Umbilical cord (tissue), 2 donors: Measurements from ENCODE around the gene RANBP3. TPM values are rescaled to one million over a fixed set of nuclear protein-coding genes. Genes with fewer than 3 reads are reported as not detected.
"Not testable (repeated sequence)": the region's sequence is repeated elsewhere in the genome, so short reads cannot be mapped to it uniquely, and the experiment has no call there.

Experiments
- DNase-seq: peaks from one replicate; pipeline ENCODE4 v3.0.0-alpha.2; 2015; ENCODE audit warnings: low spot score
- total RNA-seq: library from RNA; depleted of rRNA; stranded (reverse); fragments of >200 nt; gene quantifications from one replicate; pipeline ENCODE4 v1.2.3, GENCODE V29; 2014; ENCODE audit warnings: low replicate concordance; ENCODE audit not compliant: insufficient read depth

RANBP3 gene
- total RNA-seq, 1 donor from 2014 or later, result 38.8 TPM

DNA sequence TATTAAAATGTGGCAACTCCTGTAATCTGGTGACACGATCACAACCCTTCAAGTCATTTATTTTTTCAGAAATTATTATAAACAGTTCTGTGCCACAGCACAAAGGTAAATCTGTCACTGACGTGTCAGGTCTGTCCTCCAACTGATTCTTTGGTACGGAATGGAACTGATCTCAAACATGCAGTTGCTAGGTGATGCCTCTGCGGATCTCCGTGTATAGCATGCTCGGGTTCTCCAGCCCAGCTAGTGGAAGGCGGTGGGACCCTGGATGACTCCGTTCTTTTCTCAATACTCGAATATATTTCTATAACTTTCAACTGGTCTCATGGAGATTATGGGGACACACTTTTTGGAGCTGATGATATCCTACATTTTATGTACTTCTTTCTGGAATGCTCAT lies 11.0 kb downstream of the RANBP3 start:
- no peak for DNase-seq

DNA sequence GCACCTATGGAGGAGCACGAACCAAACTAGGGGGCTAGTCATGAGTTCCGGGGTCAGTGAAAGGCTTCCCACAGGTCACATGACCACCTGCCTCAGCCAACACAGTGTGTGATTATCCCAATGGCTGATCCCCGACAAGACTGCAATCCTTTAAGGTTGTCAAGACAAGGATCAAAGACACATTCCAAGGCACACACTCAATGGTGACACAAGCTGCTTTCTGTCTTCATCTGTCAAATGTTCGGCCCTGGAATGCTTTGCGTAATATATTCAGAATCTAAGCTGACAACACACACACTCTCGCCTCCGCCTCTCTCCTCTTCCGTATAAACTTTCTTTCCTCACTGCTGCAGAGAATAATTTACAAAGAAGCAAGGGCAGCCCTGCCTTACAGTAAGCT lies 11.7 kb downstream of the RANBP3 start:
- peak; percentile 96 for DNase-seq

DNA sequence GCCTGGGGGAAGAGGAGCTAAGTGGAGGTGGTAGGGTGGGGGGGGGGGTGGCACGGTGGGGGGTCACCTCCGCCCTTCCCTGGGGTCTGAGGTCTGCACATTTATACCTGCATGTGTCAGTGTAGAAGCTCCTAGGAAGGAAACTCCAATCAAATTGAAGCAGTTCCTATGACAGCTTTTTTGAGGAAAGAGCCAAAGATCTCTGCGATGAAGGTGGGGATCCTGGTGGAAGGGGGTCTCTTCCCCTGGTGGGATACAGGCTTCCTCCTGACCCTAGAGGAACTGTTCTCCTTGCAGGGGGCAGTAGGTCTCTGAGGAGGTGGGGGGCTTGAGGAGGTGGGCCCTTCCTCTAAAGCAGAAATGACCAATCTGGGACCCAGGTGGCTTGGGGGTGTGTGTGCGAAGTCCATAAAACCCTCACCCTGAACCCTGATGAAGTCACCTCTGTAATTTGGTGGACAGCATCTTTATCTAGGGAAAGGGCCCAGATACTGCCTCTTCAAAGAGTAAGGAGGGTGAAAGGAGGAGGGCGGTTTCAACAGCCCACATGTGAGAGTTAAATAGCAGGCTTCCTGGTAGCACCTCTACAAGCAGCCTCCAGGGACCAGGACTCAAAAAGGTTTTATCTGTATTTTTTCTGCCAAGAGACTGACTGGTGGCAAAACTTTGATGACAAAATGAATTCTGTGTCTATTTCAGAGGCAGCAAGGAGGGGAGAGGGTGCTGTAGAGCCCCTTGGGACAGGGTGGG lies 12.9 kb downstream of the RANBP3 start:
- no peak for DNase-seq

DNA sequence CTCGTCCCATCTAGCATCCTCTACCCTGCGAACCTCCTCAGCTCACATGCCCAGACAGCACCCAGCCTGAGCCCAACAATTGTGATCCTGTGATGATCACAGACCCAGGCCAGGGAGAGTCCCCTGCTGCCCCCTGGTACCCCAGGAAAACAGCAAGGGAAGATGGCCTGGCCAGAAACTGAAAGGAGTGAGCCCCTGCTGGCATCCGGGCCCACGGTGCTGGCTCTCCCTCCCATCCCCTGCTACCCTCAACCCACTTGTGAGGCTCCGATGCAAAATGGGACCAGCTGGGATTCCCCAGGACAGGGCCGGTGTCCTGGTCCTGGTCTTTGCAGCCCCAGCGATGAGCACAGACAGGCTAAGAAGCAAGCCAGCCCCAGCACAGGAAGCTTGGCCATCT lies 14.1 kb downstream of the RANBP3 start:
- no peak for DNase-seq

DNA sequence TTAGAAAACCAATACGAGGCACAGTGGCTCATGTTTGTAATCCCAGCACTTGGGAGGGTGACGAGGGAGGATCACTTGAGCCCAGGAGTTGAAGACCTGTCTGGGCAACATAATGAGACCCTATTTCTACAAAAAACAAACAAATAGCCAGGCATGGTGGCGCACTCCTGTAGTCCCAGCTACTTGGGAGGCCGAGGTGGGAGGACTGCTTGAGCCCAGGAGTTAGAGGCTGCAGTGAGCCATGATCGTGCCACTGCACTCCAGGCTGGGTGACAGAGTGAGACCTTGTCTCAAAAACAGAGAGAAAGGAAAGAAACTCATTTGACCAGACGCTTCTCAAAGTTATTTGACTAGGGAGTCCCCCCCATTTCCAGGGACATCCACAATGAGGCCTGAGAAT lies 14.7 kb downstream of the RANBP3 start:
- not testable (repeated sequence) for DNase-seq

DNA sequence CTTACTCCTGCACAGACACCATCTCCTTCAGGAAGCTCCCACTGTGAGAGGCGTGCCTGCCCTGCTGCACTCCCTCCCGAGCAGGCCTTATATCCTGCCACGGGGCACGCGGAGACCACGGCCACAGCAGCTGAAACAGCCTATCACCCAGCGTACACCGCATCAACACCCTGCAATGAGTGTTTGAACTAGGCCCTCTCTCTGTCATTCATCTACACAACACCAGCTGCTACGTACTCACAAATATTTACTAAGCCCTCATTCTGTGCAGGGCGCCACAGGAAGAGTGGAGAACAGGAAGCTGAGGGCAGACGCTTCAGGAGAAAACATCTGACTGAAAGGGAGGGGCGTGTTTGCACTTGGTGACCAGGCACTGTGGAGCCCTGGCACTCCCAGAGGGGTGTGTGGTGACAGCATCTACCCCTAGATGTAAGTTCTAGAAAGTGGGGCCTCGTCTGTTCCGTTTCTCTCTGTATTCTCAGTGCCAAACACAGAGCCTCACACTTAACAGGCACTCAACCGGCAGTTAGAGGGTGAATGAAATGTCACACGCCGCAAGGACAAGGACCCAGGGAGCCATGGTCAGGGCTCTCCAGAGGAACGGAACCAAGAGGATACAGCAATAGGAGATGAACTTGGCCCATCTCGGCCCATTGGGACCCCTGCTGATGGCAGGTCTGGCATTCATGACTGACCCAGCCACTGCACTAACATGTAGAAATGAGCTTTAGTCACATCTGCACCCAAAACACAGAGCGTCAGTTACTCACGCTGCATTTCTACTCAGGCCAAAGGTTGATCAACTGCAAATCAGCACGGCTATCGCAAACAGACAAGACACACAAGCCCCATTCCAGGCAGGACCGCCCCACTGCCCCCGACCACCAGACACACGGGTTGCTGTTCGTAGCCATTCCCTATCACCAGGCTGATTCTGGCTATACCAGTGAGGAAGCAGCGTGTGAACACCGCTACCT lies 15.7 kb downstream of the RANBP3 start:
- DNase-seq, result peak; percentile 66

DNA sequence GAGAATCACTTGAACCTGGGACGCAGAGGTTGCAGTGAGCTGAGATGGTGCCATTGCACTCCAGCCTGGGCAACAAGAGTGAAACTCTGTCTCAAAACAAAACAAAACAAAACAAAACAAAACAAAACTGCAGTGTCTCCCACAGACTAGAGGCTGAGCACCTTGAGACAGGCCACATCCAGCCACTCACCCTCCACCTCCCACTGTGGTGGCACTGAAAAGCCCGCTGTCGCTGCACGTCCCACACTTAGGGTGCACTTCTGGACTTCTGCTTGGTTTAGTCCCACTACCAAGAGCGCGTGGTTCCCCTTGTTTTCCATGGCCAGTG lies 16.3 kb downstream of the RANBP3 start:
- DNase-seq, result not testable (repeated sequence)

DNA sequence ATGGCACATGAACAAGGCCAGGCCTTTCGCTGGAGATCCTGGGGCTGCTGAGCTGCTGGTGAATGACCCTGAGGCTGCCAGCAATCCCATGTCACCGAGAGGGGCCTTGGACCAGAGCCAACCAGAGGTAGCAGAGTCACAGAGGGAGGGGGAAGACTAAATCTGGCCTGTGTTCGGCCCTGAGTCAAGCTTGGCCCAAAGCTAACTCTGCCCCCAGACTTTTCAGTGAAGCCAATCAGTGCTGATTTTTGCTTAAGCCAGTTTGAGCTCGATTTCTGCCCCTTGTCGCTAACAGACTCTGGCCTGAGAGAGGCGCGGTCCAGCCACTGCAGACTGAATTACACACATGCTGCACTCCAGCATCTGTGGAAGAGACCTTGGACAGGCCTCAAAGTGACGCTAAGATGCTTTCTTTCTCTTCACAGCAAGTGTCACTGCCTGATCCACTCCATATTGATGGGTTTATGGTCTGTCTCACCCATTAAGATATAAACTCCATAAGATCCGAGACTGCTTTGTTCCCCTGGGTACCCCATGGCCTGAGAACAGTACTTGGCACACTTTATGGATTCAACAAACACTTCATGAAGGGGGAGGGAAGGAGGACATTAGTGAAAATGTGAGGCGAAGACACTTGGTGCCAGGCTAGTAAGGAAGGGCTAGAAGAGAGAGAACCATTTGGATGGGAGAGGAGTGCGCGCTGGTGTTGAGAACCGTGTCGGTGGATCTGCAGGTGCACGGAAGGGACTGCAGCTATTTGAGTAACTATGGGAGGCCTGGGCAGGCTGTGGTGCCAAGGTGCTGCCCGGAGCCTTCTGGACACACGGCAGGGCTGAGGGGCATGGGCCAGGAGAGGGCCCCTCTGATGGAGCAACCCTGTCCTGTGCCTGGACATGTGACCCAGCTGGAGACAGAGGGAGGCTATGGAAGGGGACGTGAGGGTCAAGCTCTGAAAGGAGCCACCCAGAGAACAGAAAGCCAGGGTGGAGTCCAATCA lies 17.6 kb downstream of the RANBP3 start:
- DNase-seq, result no peak

DNA sequence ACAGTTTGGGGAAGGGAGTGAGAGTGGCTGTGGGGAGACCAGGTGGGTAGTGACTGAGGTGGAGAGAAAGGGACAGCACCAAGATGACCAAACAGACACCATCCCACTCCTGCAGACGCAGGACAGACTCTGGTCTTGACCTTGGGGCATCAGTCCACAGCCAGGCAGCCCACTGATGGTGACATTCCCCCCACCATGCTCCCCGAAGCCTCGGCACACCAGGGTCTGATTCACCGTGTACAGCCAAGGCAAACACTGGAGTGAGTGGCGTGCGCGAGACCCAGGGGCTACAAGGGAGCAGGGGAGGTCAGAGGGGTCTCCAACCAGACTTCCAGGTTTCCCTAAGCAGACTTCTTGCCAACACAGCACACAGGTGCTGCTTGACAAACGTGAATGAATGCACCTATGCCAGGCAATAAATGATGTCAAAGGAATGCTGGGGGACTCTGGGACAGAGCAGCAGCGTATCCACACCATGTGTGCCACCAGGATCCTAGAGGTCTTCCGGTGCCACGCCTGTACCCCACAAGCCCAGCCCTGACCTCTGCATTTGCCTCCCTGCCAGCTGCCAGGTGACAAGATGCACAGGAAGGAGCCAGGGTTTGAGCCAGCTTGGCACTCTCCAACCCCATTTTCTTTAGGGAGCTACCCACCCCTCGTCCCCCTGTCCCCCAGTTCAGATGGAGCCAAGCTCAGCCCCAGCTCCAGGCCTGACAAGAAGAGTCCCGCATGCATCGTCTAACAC lies 18.5 kb downstream of the RANBP3 start:
- no peak for DNase-seq

DNA sequence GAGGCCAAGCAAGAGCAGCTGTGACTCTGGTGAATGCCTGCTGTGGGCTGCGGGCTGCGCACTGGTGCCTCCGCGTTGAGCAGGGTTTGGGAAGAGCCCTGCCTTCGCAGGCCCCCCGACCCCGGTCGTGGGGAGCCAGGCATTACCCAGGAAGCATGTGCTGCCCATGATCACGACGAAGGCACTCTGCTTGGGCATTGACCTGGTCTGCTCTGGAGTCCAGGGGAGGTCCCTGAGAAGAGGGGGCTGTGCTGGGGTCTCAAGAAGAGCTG lies 19.2 kb downstream of the RANBP3 start:
- DNase-seq, result no peak

DNA sequence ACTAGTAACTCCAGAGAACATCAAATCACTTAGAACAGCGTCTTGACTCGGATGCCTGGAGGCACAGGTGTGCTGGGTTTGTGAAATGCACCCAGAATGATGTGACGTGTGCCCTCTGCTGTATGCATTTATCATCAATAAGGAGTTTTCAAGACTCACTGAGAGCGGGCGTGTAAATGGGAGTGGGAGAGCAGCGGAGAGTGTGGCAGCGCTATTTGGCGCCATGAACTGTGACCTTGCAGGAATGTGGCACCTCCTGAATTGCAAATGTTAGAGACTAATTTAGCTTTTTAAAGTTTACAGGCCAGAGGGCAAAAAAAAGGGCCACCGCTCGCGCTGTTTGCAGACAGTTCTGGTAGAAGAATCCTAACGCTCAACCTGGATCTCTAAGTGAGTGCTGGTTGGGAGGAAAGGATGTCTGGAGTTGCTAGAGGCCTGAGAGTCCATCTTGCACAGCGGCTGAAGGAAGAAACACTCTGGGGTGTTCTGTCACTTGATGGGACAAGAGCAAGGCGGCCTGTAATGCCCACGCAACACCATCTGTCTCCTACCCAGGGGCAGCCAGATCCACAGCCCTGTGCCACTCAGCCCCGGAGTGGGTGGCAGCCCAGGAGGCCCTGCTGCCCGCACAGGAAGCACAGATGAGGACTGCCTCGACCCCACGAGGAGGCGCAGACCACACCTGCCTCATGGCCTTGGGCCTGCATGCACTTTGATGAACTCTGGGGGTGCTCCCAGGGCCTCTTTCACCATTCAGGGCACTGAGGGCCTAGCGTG lies 19.7 kb downstream of the RANBP3 start:
- DNase-seq, result no peak

DNA sequence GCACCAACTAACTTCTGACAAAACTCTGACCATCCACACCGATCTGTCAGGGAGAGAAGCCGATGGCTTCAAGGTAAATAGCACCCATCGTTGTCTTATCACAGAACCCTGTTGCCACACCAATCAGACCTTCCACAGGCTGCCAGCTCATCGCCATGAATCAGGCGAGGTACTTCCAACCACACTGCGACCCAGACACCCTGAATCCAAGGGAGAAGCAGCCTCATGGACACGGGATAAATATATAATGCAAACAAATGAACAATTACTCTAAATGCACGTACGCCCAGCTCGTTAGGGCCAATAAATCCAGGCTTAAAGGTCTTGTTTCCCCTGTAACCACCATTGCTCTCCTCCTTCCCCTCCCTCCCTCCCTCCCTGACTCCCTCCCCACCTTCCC lies 20.8 kb downstream of the RANBP3 start:
- DNase-seq, result no peak

DNA sequence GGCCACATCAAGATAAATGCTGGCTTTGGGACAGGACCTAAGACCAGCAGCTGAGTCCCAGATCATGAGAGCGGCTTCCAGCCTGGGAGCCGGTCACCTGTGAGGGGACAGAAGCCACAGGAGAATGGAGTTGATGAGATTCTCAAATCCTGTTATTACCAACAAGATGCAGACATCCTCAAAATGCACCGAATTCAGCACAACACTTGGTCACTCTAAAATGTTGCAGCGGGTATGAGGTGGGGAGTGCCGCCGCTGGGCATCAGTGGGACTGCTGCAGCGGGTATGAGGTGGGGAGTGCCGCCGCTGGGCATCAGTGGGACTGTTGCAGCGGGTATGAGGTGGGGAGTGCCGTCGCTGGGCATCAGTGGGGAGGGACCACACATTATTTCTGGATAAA lies 21.2 kb downstream of the RANBP3 start:
- no peak for DNase-seq

DNA sequence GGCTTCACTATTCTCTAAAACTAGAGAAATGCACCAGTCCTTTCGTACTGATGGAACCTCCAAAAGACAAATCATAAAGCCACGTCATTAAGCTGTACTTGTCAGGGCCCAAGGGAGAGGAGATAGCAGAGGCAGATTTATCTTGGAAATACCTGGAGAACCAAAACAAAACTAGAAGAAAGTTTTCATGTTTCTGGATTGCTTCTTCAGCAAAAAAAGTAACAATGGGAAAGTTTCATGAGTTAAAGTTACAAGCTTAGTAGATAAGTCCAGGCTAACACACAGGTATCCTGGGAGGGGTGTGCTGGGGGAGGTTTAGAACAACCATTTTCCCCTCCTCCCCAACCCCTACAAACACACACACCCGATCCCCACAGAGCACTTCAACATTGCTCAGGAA lies 21.6 kb downstream of the RANBP3 start:
- DNase-seq, result no peak

DNA sequence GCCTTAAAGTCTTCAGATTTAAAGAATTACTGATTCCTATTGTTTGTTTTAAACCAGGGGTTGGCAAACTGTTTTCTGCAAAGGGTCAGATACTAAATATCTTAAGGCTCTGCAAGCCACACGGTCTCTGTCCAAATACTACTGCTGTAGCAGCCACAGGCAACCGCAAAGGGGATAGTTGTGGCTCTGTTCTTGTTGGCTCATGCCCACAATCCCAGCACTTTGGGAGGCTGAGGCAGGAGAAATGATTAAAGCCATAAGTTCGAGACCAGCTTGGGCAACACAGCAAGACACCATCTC lies 22.4 kb downstream of the RANBP3 start:
- no peak for DNase-seq

DNA sequence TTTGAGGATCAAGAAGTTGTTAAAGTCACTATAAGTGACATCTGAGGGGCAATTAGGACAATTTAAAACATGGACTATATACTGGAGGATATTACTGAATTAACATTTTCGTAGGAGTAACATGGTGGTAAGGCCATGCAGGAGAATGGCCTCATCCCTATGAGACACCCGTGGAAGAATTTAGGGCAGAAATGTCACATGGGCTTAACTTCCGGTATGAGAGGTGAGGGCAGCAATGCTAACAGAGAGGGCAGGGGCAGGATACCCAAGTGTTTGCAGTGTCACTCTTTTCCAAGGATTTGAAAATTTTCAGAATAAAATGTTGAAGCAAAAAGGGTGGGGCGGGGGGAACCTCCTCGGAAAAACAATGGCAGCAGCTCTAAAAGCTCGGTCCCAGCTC lies 23.6 kb downstream of the RANBP3 start:
- DNase-seq, result no peak

DNA sequence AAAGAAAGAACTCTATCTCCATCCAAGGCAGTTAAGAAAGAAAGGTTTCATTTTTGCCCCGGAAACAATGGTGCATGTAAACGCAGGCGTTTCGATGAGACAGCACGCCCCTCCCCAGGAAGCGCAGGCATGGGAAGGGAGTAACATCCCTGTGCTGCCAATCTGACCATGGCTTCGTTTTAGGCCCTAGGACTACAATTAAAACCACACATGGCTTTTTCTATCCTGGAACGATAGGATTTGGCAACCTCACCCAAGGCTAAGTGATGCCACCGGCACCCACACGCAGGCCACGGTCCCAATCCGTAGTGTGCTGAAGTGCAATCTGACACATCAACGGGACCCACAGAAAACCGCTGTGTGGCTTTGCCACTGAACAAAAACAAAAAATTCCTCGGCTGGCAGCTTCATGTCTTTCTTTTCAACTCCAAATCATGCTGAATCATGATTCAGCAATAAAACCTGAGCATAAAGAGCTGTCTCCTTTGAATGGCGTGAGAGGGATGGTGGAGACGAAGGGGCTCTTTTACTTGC lies 24.2 kb downstream of the RANBP3 start:
- DNase-seq, result no peak

DNA sequence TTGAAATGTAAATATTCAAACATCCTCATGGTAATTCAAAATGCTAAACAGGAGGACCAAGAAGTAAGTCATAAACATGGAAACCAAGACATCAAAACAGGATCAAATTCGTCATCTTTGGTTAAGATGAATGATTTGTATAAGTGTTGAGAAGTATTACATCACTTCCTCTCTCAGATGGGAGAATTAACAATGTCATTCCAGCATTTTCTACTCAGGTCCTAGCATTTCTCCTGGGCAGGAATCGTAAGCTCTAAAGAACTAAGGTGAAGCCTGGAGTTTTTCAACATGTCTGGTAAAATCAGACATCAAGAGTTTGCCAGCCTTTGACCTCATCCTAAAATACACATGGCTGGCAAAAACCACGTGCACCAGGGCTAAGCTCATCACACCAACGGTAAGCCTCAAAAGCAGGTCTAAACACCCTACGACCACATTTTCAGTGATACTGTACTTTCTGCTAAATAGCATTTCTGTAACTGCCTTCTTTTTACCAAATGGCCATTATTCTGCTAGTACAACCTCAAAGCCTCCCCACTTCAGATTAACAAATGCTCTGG lies 24.8 kb downstream of the RANBP3 start:
- no peak for DNase-seq

DNA sequence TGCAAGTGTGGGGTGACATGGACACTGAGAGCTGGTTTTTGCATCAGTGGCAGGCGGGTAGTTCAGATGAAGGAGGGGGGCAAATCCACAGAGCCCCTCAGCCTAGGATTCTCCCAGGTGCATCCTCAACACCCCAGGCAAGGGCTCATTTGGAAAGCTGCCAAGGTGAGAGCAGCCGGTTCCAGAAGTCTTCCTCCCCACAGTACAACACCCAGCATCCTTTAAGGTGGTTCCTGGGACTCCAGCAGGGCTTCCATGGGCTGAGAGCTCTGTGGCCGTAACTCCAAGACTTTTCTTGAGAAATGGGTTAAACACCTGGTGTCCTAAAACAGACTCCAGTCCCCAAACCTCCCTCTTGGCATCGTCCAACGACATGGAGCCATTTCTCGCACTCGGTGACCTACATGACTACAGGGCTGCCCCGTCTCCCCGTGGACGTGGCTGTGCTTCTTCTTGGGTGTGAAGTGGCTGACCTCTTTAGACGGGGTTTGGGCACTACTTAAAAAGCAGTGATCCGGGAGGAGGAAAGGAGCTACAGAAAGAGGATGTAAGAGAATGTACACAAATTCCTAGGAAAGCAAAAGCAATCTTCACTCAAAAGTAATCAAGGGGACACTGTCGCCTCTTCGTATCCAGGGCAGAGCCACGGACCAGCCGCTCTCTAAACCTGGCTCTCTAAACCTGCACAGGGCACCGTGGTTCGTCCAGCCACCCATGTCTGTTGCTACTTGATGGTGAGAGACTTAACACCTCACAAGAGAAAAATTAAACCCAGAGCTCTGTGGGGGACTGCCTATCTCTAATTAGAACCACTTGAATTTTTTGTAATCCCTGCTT lies 25.5 kb downstream of the RANBP3 start:
- DNase-seq, result no peak
